GM12864 (cell line): ENCODE results near the gene NCKAP1.

Experiments used
- DNase-seq: peaks from one replicate; pipeline ENCODE4 v3.0.0-alpha.2; 2011; ENCODE audit warnings: low read depth
- H3K4me3 ChIP-seq: 2 replicates; pipeline ENCODE4 v1.5.1; 2011; ENCODE audit warnings: mild to moderate bottlenecking, low read depth, low read length, control low read depth
- TF ChIP-seq, protein P1 (sequence below): IDR thresholded peaks from 2 replicates; pipeline ENCODE4 v1.5.1; 2011; ENCODE audit warnings: low read depth, mild to moderate bottlenecking, moderate library complexity, low read length, control low read depth, inconsistent platforms; ENCODE audit errors: missing control alignments

The NCKAP1 gene

DNA sequence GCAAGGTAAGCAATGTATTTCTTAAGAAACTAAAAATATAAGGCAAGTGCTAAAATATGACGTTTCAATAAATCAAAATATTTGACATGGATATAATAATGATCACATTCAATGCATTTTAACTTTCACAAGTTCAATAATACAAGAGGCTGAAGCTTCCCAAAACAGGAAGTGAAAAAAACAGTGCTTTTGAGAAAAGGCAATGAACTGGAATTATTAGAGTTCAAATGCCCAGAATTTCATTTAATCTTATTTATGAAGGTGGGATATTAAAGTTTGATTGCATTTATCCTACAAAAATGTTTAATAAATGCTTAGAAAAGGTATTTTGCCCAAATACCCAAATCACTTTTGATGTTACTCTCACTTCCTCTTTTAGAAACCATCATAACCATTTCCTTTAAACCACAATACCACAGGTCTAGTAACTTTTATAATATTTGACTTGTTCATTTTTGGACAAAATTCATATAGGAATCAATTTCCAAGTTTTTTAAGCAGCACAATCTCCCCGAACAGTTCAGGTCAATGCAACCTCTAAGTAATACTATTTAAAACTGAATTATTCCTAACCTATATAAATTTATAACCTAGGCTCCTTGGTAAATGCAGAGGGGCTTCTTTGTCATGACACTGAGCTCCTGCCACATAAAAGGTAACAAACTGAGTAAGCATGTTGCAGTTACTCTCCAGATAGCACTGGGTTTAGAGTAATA, 2.1 kb downstream of the NCKAP1 start:
- DNase-seq, result no peak
- H3K4me3 ChIP-seq, result no peak overlapping the region
- TF ChIP-seq, protein P1, sequence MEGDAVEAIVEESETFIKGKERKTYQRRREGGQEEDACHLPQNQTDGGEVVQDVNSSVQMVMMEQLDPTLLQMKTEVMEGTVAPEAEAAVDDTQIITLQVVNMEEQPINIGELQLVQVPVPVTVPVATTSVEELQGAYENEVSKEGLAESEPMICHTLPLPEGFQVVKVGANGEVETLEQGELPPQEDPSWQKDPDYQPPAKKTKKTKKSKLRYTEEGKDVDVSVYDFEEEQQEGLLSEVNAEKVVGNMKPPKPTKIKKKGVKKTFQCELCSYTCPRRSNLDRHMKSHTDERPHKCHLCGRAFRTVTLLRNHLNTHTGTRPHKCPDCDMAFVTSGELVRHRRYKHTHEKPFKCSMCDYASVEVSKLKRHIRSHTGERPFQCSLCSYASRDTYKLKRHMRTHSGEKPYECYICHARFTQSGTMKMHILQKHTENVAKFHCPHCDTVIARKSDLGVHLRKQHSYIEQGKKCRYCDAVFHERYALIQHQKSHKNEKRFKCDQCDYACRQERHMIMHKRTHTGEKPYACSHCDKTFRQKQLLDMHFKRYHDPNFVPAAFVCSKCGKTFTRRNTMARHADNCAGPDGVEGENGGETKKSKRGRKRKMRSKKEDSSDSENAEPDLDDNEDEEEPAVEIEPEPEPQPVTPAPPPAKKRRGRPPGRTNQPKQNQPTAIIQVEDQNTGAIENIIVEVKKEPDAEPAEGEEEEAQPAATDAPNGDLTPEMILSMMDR, result no peak

DNA sequence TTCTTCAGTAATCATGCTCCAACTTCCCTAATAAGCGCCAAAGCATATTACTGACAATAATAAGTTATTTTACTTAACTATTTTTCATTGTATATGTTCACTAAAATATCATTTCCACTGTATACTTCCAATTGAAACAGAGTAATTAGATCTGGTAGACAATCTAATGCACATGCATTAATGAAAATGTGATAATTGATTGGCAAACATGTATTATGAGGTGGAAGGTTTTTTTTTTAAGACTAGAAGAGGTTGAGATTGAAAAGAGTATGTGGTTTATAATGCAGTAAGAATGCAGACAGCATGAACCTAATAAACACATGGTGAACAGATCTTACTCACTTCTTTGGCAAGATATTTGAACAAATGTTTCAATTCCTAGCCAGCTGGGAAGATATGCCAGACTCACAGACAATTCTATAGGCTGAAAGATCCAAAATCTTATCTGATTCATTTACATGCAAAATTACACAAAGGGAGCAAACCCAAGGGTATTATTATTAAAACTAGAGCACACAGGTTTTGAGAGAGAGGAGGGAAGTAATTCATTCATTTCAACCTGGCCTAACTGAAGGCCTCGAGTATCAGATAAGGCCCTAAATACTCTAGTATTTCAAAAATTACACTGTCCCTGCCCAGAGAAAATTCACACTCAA, 2.8 kb downstream of the NCKAP1 start:
- no peak for DNase-seq
- TF ChIP-seq, protein P1, result no peak
- H3K4me3 ChIP-seq, result no peak overlapping the region

DNA sequence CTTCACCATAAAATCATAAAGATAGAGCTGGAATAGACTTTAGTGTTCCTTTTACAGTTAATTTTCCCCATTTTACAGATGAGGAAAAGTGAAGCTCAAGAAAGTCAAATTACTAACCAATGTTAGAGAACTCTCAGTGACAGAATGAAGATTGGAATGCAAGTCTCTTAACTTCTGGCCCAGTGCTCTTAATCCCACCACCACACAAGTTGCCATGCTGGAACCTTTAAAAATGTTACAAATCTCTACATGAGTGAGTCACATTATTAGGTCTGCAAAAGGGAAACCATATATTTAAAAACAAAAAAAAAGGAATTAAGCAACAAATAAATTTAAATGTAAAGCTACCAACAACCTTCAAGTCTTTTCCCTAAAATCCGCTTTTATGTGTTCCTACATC, 3.5 kb downstream of the NCKAP1 start:
- H3K4me3 ChIP-seq, result no peak overlapping the region
- TF ChIP-seq, protein P1, result no peak
- DNase-seq, result no peak

DNA sequence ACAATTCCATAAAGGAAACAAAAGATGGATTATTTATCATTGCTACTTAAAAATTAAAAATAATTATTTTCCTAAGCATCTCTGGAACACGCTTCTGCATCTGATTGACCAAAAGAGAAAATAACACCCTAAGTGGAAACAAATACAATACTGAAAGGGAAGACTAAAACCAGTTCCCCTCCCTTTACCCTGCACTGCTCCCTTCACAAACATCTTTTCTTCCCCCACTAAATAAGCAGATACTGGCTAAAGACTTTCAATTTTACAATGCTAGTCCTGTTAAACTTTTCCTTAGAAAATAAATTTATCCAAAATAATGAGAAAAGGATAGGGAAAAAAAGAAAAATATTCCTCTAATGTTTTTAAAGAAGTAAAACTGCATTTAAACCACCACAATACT, 4.3 kb downstream of the NCKAP1 start:
- TF ChIP-seq, protein P1, result no peak
- H3K4me3 ChIP-seq, result no peak overlapping the region
- no peak for DNase-seq

DNA sequence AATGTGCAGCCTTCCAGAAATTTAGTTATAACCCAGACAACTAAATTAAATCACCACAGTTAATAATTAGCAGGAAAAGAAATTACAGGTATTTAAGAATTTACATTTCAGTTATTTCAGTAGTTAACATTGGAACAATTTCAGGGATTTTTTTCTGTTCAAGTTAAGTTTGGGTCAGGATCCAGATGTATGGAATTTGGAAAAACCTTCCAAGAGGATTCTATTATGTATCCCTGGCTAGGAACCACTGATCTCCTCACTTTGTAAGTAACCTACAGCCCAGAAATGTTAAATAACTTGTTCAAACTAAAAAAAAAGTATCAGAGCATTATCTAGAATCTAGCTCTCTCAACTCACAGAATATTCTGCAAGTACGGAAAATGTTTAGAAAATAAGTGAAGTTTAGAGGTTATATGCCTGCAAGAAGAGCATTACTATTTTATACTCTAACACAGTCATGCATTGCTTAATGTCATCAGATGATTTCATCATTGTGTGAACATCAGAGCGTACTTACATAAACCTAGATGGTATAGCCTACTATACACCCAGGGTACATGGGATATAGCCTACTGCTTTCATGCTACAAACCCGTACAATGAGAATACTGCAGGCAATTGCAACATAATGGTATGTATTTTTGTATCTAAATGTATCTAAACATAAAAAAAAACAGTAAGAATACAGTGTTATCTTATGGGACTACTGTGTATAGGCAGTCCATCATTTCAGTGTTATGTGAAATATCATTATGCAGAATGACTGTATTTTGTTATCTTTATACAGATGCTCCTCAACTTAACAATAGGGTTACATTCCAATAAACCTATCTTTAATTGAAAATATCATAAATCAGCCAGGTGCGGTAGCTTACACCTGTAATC, 6.1 kb downstream of the NCKAP1 start:
- no peak overlapping the region for H3K4me3 ChIP-seq
- TF ChIP-seq, protein P1, result no peak
- DNase-seq, result no peak

DNA sequence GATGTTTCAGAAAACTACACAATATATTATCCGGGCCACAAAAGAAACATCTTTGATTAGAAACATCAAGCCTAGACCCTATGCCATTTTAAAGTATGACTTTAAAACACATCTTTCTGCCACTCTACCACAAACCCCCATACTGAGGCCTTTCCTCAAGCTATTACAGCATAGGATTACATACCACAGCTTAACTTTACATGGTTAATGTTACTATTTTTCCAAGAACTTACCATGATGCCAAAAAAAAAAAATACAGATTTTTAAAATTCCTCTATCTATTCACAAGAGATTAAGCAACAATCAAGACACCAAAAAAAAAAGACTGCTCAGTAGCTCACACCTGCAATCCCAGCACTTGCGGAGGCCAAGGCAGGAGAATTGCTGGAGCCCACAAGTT, 9.0 kb downstream of the NCKAP1 start:
- H3K4me3 ChIP-seq, result no peak overlapping the region
- TF ChIP-seq, protein P1, result no peak
- no peak for DNase-seq
